ENCODE data around the gene FLVCR1.

GRCh38 chr1:212879947-212880690 lies 22.0 kb downstream of the FLVCR1 start:
- TF ChIP-seq POLR2A (IDR thresholded peaks at IDR 0.05; ENCODE audit: low read length) (no peak), GATA1 (IDR thresholded peaks at IDR 0.05; ENCODE audit: low read depth, low read length) (no peak)

Measured in erythroblast (primary cell).